Measurements from ENCODE around the gene FAM13C.

DNA sequence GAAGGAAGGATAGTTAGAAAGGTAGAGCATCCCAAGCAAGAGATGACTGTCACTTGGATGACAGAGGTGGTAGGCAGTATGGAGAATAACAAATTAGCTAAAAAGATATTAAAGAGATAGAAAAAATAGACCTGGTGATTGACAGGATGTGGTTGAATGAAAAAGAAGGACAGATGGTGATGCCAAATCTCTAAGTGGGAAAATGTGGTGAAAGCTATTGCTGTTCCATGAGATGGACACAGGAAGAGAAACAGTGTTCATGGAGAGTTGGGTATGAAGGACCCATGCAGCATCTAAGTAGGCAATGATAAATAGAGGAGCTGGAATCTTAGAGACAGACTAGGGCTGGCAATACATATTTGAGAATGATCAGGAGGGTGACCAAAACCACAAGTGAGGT is 30.7 kb downstream of the FAM13C start:
- TF ChIP-seq EZH2 (optimal IDR thresholded peaks at IDR 0.05; ENCODE audit: low read depth, low read length): no peak
- TF ChIP-seq, protein P1, sequence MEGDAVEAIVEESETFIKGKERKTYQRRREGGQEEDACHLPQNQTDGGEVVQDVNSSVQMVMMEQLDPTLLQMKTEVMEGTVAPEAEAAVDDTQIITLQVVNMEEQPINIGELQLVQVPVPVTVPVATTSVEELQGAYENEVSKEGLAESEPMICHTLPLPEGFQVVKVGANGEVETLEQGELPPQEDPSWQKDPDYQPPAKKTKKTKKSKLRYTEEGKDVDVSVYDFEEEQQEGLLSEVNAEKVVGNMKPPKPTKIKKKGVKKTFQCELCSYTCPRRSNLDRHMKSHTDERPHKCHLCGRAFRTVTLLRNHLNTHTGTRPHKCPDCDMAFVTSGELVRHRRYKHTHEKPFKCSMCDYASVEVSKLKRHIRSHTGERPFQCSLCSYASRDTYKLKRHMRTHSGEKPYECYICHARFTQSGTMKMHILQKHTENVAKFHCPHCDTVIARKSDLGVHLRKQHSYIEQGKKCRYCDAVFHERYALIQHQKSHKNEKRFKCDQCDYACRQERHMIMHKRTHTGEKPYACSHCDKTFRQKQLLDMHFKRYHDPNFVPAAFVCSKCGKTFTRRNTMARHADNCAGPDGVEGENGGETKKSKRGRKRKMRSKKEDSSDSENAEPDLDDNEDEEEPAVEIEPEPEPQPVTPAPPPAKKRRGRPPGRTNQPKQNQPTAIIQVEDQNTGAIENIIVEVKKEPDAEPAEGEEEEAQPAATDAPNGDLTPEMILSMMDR (IDR thresholded peaks at IDR 0.05; ENCODE audit: low read length): no peak
- no peak for TF ChIP-seq EZH2phosphoT487 (IDR thresholded peaks at IDR 0.05; ENCODE audit: low read length)

Measured in MM.1S (cell line).